AG08396 (cell line): Measurements from ENCODE around the gene EML4.

Experiments used
- DNase-seq: peaks from one replicate; pipeline ENCODE4 v3.0.0; 2012; ENCODE audit warnings: low spot score, mixed read lengths

The EML4 gene

GRCh38 chr2:42307180-42307579 lies 138.0 kb downstream of the EML4 start:
- DNase-seq, result no peak

DNA sequence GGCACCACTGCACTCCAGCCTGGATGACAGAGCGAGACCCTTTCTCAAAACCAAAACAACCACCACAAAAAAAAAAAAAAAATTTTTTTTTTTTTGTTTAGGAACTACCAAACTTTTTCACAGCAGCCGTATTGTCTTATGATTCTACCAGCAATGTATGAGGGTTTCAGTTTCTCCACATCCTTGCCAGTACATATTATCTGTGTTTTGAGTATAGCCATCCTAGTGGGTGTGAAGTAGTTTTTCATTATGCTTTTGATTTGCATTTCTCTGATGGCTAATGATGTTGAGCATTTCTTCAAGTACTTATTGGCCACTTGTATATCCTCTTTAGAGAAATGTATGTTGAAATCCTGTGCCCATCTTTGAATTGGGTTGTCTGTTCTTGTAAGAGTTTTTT lies 140.2 kb downstream of the EML4 start:
- no peak for DNase-seq

GRCh38 chr2:42310007-42310515 lies 140.9 kb downstream of the EML4 start:
- no peak for DNase-seq

- no peak for DNase-seq
Measured at GRCh38 chr2:42312106-42312505, 143.0 kb downstream of the EML4 start.

GRCh38 chr2:42314892-42315468 lies 145.8 kb downstream of the EML4 start:
- DNase-seq, result peak; percentile 60

- DNase-seq, result no peak
Measured at GRCh38 chr2:42315844-42316470, 146.8 kb downstream of the EML4 start.

GRCh38 chr2:42316910-42317309 lies 147.8 kb downstream of the EML4 start:
- DNase-seq, result no peak

GRCh38 chr2:42317486-42317885 lies 148.3 kb downstream of the EML4 start:
- no peak for DNase-seq

GRCh38 chr2:42317945-42318344 lies 148.8 kb downstream of the EML4 start:
- DNase-seq, result no peak

GRCh38 chr2:42319265-42319664 lies 150.1 kb downstream of the EML4 start:
- no peak for DNase-seq

GRCh38 chr2:42321452-42322064 lies 152.4 kb downstream of the EML4 start:
- no peak for DNase-seq

- no peak for DNase-seq
Measured at GRCh38 chr2:42324244-42324643, 155.1 kb downstream of the EML4 start.

DNA sequence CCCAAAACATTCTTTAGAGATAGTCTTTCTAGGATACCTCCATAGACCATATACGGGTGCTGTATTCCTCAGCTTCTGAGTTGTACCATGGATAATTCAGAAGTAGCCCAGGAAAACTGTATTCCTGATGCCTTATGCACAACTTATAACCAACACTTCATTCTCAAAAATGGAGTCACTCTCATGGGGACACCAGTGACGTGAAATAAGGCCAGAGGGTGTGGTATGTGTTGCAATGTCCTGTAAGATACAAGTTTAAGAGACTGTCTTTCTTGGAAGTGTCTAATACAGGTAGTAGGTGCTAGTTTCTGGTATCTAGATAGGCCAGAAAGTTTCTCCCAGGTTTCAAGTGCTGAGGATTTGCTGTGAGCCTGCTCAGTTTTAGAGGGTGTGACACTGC lies 155.8 kb downstream of the EML4 start:
- DNase-seq, result no peak

GRCh38 chr2:42325609-42326008 lies 156.5 kb downstream of the EML4 start:
- DNase-seq, result no peak

- DNase-seq, result no peak
Measured at GRCh38 chr2:42327125-42327524, 158.0 kb downstream of the EML4 start.

DNA sequence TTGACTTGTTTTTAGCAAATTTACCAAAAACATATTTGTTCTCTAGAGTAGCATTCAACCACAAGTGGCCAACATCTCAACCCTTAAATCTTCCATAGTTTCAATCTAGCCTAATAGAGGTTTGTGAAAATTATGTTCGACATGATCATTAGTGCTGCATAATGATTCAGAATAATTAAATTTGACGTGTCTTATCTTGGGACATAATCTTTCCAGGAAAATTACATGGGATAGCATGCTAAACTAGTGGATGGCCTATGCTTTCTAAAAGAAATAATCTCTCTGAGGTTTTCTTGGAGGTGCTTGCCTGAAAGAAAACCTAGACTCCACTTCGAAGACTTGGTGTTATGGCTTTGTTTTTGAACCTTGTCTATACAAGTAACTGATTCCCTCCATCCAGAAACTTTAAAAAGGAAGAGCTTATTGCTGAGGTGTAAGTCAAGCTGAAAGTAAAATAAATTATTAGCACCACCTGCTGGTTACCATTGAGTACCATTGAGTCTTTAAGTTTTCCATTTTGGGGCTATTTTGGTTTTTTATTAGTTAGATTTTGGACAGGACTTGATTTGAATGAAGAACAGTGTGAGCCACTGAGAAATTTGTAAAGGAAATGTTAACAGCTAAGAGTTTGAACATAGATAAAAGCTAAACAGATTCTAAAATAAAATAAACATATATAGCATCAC lies 159.1 kb downstream of the EML4 start:
- DNase-seq, result no peak

DNA sequence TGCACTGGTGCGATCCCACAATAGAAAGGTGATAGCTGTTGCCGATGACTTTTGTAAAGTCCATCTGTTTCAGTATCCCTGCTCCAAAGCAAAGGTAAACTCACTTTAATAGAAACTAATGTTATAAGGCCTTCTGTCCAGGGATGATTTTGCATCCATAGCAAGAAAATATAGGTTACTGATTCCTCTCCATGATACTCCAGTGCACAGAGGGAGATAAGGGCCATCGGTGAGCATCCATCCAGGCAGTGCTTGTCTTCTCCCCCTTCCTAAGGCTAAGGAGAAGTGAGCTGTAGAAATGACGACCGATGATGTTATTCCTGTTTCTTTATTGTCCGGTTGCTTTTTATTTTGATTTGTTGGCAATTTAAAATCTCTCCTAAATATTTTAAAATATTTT lies 159.8 kb downstream of the EML4 start:
- DNase-seq, result no peak

- DNase-seq, result no peak
Measured at GRCh38 chr2:42329736-42330135, 160.6 kb downstream of the EML4 start.

DNA sequence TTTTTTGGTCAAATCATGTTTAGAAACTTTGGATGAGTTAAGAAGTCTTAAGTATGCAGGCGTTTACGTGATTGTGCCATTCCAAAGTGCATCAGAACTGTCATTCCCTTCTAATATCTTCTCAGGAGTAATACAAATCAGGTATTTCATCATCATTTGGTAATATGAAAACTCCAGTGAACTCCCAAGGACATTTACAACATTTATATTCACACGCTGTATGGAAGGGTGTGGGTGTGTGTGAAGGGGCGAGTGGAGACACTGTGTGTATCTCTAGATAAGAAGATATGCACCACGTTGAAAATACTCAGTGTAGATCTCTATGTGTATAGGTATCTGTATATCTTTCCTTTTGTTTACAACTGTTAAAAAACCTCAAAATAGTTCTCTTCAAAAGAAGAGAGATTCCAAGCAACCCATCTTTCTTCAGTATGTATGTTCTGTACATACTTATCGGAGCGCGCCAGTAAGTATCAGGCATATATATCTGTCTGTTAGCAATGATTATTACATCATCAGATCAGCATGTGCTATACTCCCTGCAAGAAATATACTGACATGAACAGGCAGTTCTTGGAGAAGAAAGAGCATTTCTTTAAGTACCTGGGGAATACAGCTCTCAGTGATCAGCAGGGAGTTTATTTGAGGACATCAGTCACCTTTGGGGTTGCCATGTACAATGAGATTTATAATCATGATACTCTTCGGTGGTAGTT lies 162.6 kb downstream of the EML4 start:
- DNase-seq, result no peak

GRCh38 chr2:42332575-42332974 lies 163.4 kb downstream of the EML4 start:
- DNase-seq, result no peak

DNA sequence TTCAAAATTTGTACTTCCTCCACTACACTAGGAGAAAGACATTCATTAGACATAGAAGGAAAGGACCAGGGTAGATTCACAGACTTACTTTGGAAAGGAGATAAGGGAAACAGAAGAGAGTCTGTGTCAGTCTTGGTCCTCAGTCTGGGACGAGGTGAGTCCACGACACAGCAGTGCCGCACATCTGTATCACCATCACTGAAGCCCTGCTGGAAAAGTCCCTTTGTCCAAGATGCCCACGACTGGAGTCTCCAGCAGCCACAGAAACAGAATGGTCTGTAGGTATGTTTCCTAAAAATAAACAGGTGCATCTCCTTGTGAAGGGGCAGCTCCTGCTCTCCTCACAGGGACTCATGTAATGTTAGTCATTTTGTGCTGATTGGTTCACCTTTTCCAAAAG lies 164.4 kb downstream of the EML4 start:
- DNase-seq, result no peak

DNA sequence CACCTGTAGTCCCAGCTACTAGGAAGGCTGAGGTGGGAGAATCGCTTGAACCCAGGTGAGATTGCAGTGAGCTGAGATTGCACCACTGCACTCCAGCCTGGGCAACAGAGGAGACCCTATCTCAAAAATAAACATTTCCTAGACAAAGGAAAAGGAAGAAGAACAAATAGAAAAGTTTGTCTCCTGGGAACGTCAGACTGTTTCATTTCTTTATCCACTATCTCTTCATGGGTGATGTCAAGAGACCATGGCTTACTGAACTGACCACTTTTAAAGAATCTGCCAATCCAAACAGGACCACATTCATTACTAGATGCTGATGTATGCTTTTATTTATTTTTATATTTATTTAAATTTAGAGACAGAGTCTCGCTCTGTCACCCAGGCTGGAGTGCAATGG lies 165.1 kb downstream of the EML4 start:
- no peak for DNase-seq
